ENCODE measurements around the gene C19orf12.
A peak's percentile ranks its signal among the peaks of the same experiment; 100 is the strongest.
"Not testable (repeated sequence)": the region's sequence is repeated elsewhere in the genome, so short reads cannot be mapped to it uniquely, and the experiment has no call there.

Gene C19orf12

DNA sequence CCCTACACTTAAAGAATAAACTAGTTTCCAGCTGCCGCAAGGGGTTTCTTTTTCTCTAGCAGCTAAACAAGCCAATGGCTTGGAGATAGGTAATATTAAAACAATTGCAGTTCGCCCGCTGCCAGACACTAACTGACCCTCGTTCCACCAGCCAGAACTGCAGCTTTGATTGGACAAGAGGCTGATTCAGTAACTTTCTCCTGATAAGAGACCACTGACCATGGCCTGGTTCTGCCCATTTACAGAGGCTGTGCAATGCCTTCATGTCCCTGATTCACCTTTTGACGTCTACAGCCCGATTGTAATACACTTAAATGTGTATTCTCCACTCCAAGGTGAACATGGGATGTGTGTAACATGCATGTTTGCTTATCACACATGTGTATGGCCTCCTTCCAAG, 12.8 kb upstream of the C19orf12 start:
- DNase-seq (ENCODE audit: low spot score), result no peak

- DNase-seq (ENCODE audit: low spot score), result no peak
Measured at GRCh38 chr19:29724746-29725145, 9.7 kb upstream of the C19orf12 start.

DNA sequence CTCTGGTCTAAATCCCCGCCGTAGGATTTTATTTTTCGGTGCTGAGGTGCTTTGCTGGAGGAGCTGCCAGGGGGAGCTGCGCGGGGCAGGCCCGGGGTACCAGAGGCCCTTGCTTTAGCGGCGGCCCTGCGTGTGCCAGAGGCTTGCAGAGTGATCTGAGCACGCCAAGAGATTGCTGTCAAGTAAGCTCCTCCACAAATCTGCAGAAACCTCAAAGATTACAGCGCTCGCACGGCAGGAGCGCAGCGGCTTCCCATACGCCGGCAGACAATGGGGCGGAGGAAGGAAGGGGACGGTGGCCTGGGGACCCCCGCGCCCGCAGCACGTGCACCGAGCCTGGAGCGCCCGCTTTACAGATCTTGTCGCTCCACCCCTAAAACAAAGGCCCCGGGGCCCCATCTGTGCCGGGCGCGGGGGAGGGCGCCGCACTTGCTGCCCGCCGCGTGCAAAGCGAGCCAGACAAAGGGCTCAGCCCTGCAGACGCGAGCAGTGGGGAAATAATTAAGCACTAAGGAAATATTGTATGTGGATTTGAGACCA, 9.1 kb upstream of the C19orf12 start:
- DNase-seq (ENCODE audit: low spot score), result peak; percentile 41

DNA sequence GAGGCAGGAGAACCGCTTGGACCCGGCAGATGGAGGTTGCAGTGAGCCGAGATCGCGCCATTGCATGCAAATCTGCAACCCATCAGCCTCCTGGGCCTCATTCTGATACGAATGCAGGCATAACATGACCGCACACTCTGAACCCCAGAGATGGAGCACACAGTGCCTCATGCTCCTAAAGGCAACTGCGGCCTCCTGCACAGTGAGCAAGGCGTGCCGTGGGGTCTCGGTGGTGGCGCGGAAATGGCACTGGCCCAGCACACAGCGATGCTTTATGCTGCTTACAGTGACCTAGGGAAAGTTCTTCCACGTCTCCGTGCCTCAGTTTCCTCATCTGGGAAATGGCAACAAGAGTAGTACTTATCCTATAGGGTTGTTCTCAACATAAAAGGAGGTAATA, 2.0 kb upstream of the C19orf12 start:
- no peak for DNase-seq (ENCODE audit: low spot score)

GRCh38 chr19:29715701-29716581, 880 bp upstream of the C19orf12 start:
- no peak for DNase-seq (ENCODE audit: low spot score)

DNA sequence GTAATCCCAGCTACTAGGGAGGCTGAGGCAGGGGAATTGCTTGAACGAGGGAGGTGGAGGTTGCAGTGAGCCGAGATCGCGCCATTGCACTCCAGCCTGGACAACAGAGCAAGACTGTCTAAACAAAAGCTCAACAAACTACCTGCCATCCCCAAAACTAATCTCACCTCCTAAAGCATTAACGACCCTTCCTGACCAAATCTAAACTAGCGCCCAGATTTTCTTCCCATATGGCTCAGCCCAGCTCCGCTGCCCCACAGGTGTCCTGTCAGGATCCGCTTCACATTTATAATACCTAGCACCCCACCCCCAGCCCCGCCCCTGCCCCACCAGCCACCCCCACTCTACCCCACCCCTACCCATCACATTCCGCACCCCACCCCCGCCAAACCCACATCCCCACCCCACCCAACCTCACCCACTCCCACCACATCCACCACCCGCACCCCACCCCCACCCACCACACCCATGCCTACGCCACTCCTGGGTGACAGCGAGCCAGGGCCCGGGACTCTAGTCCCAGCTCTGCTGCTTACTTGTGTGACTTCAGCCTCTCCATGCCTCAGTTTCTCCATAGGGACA, 599 bp downstream of the C19orf12 start:
- no peak for DNase-seq (ENCODE audit: low spot score)

DNA sequence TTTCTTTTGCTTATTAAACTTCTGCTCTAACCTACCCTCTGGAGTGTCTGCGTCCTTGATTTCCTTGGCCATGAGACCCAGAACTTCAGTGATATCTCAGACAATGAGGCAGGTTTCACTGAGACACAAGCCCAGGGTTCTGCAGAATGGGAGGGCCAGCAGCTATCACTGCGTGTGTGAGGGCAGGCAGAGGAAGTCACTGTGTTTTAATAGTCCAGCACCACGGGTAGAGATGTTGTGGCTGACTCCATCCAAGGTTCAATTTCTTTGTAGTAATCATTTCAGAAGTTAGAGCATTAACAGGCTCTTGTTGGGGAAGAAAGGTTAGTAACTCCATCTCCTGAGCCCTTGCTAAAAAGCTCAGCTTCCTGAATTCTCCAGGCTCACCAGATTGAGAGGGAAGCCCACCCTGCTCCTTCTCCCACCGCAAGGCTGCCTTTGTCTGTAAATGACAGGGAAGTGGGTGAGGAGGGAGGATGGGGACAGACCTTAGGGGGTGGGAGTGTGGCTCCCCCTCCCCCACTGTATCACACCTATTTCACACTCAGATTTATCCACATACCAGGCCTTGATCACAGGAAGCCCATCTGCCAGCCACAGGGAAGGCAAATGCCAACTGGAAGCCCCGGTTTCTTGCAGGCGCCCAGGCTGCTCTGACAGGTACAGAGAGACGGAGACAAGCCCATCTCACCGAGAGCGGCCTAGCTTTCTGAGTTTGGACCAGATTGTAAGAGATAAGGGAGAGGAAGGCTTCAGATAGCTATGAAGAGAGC, 2.1 kb downstream of the C19orf12 start:
- peak; percentile 26 for DNase-seq (ENCODE audit: low spot score)

DNA sequence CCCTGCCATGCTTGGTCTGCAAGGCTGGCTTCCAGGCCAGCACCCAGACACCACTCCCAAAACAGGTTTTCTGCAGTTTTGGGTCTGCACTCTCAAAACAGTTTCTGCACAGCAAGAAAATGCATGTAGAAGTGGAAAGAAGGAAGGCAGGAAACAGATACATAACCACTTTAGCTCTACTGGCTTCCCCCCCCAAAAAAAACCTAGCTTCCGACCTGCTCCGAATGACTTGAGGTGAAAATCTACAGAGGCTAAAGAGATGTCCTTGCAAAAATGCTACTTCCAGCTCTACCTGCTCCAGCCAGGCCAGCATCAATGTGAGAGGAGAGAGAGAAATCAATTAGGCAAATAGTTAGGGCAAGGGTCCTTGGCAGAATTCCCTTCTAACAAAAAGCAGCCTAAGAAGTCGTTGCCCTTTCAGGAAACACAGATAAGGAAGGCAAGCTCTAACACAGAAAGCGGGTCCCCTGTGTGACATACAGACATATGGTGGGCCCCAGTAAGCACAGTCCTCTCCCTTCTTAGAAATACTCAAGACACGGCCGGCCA, 3.4 kb downstream of the C19orf12 start:
- DNase-seq (ENCODE audit: low spot score), result no peak

DNA sequence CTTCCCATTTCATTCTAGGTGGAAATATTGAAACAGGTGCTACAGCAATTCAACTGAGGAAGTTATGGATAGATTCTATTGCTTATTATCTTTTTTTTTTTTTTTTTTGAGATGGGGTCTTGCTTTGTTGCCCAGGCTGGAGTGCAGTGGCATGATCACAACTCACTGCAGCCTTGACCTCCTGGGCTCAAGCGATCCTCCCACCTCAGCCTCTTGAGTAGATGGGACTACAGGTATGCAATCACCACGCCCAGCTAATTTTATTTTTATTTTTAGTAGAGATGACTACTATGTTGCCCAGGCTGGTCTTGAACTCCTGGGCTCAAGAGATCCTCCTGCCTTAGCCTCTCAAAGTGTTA, 5.6 kb downstream of the C19orf12 start:
- DNase-seq (ENCODE audit: low spot score), result not testable (repeated sequence)

DNA sequence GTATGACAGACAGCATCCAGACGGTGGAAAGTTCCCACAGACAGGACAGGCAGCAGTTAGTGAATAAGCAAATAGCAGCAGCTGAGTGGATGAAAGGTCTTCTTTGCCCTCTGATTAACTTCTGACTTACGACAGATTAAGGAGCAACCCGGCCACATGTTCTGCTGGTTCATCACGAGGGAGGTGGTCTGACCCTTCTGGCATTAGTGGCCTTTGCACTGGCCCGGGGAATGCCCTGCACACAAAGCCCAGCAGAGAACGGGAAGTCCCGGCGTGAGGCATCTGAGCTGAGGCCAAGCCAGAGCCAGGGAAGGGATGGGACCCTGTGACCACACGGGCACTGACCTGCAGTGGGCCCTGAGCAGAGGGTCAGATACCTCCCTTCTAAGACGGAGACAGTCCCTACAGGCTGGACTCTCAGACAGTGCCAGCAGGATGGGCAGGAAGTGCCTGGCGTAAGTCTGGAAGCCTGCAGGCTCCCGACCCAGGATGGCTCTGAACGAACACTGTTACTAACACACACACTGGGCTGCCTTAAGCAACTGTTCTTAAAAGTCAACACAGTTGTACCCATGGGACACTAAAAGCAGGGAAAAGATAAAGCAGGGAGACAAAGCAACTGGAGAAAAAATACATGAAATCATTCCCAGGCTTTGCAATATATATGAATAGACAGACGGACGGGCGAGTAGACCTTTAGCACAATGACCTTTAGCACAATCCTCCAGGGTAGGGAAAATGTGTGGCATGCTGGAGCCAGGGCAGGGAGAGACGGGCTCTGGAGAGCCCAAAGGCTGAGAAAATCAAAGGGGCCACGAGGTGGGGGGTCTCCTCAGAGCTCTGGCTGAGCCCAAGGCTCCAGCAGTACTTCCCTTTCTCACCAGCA, 6.3 kb downstream of the C19orf12 start:
- DNase-seq (ENCODE audit: low spot score), result no peak

DNA sequence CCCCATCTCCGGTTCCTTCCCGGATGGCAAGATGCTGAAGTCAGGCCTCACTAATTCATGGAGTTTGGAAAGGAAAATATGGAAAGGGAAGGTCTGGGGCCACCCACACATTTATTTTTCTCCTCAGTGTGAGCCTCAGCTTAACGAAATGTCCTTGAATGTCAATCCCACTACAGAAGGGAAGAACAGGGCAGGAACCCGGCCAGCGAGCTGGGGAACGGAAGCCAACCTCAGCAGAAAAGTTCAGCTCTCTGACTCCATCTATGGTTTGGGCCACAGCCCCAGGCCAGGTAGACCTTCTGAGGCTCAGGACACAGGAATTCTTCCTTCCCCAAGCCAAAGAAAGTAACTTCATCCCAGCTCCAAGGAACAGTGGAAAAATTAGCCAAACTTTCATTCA, 8.4 kb downstream of the C19orf12 start:
- no peak for DNase-seq (ENCODE audit: low spot score)

DNA sequence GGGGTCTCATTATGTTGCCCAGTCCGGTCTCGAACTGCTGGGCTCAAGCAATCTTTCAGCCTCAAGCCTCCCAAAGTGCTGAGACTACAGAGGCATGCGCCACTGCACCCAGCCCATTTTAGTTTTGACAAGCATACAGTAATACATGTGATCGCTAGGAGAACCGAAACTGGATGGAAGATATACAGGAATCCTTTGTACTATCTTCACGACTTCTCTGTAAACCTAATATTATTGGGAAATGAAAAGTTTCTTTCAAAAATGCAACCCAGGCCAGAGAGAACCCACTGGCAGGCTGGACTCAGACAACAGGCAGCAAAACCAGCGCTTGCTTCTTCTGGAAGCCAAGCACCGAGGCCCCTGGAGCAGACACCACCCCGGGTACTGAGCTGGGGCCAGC, 9.4 kb downstream of the C19orf12 start:
- no peak for DNase-seq (ENCODE audit: low spot score)

GRCh38 chr19:29704562-29705558, 10.2 kb downstream of the C19orf12 start:
- DNase-seq (ENCODE audit: low spot score), result no peak

- DNase-seq (ENCODE audit: low spot score), result no peak
Measured at GRCh38 chr19:29702963-29703320, 12.1 kb downstream of the C19orf12 start.

- DNase-seq (ENCODE audit: low spot score), result no peak
Measured at GRCh38 chr19:29702161-29702962, 12.7 kb downstream of the C19orf12 start.

DNA sequence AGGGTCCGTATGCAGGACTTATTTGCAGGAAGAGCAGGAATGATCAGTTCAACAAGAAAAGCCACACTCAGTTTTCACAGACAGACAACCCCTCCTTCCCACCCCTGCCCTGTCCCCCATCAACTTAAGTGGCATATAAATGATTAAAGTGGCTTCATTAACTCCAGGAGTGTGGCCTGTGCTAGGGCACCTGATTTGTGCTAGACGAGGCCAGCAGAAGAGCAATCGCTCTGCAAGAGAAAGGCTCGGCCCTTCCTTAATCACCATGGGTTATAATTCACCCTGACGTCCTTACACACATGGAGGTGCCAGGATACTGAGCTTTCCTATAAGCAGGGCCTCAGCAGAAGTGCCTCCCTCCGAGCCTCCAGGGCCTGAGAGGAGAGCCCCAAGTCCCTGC, 14.6 kb downstream of the C19orf12 start:
- no peak for DNase-seq (ENCODE audit: low spot score)

- no peak for DNase-seq (ENCODE audit: low spot score)
Measured at GRCh38 chr19:29699861-29700260, 15.2 kb downstream of the C19orf12 start.

DNA sequence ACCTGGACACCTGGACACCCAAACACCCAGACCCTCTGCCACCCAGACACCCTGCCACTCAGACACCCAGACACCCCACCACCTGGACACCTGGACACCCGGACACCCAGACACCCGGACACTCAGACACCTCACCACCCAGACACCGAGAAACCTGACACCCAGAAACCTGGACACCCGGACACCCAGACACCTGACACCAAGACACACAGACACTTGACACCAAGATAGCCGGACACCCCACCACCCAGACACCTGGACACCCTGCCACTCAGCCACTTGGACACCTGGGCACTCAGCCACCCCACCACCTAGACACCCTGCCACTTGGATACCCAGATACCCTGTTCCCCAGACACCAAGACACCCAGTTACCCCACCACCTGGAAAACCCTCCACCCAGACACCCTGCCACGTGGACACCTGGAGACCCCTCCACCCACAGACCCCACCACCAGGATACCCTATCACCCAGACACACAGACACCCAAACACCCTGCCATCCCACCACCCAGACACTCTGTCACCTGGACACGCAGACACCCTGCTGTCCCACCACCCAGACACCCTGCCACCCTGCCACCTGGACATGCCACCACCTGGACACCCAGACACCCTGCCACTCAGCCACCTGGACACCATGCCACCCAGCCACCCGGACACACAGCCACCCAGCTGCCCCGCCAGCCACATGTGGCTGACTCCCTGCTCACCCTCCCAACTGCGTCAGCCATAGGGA, 17.4 kb downstream of the C19orf12 start:
- DNase-seq (ENCODE audit: low spot score), result no peak

- no peak for DNase-seq (ENCODE audit: low spot score)
Measured at GRCh38 chr19:29696565-29696846, 18.6 kb downstream of the C19orf12 start.
